Measurements from ENCODE around the gene EPHA7. TPM values are rescaled to one million over a fixed set of nuclear protein-coding genes. Genes with fewer than 3 reads are reported as not detected.

Gene EPHA7
- total RNA-seq, 2 experiments from 2014 or later, result not detected

GRCh38 chr6:93294879-93295278 lies 124.5 kb downstream of the EPHA7 start:
- intact Hi-C loops (cut with micrococcal nuclease), result no loop called here
- H3K4me1 Mint-ChIP-seq (ENCODE audit: low read depth), result no peaks in the 10 kb centered on the region
- ATAC-seq, result no peak

GRCh38 chr6:93293872-93294271 lies 125.5 kb downstream of the EPHA7 start:
- ChIA-PET POLR2A (no interaction called here), CTCF (no interaction called here)
- H3K36me3 Mint-ChIP-seq (ENCODE audit: low read depth), result no peaks in the 10 kb centered on the region
- no peak for DNase-seq
- intact Hi-C loops (cut with micrococcal nuclease), result no loop called here
- H3K4me1 Mint-ChIP-seq (ENCODE audit: low read depth), result no peaks in the 10 kb centered on the region
- no peak for ATAC-seq
- no peaks in the 10 kb centered on the region for H3K27me3 Mint-ChIP-seq
- H3K9me3 Mint-ChIP-seq, result peaks cover 2% of the 10 kb centered on the region
- H3K4me3 Mint-ChIP-seq, result no peak overlapping the region
- no peak for TF ChIP-seq CTCF (IDR thresholded peaks at IDR 0.05)
- H3K27ac Mint-ChIP-seq, result no peak overlapping the region

More at GRCh38 chr6:93294879-93295278, 124.5 kb downstream of the EPHA7 start:
- Mint-ChIP-seq H3K9me3 (peaks cover 7% of the 10 kb centered on the region), H3K4me3 (no peak overlapping the region), H3K27me3 (no peaks in the 10 kb centered on the region), H3K36me3 (ENCODE audit: low read depth) (no peaks in the 10 kb centered on the region), H3K27ac (no peak overlapping the region)
- ChIA-PET CTCF (no interaction called here), POLR2A (no interaction called here)
- TF ChIP-seq CTCF (IDR thresholded peaks at IDR 0.05), result no peak
- DNase-seq, result no peak

GRCh38 chr6:93293460-93293859 lies 125.9 kb downstream of the EPHA7 start:
- ATAC-seq (no peak), DNase-seq (no peak)
- ChIA-PET CTCF (no interaction called here), POLR2A (no interaction called here)
- no peaks in the 10 kb centered on the region for H3K27me3 Mint-ChIP-seq
- H3K9me3 Mint-ChIP-seq, result no peaks in the 10 kb centered on the region
- intact Hi-C loops (cut with micrococcal nuclease), result no loop called here
- H3K4me3 Mint-ChIP-seq, result no peak overlapping the region
- no peaks in the 10 kb centered on the region for H3K4me1 Mint-ChIP-seq (ENCODE audit: low read depth)
- no peaks in the 10 kb centered on the region for H3K36me3 Mint-ChIP-seq (ENCODE audit: low read depth)
- TF ChIP-seq CTCF (IDR thresholded peaks at IDR 0.05), result no peak
- H3K27ac Mint-ChIP-seq, result no peak overlapping the region

GRCh38 chr6:93282521-93283031 lies 136.8 kb downstream of the EPHA7 start:
- TF ChIP-seq CTCF (IDR thresholded peaks at IDR 0.05), result no peak
- no peak overlapping the region for H3K27ac Mint-ChIP-seq
- H3K36me3 Mint-ChIP-seq (ENCODE audit: low read depth), result no peaks in the 10 kb centered on the region
- POLR2A ChIA-PET, result no interaction called here
- no peak overlapping the region for H3K4me3 Mint-ChIP-seq
- H3K4me1 Mint-ChIP-seq (ENCODE audit: low read depth), result no peaks in the 10 kb centered on the region
- intact Hi-C loops (cut with micrococcal nuclease), result no loop called here
- H3K9me3 Mint-ChIP-seq, result peaks cover 6% of the 10 kb centered on the region
- H3K27me3 Mint-ChIP-seq, result no peaks in the 10 kb centered on the region
- CTCF ChIA-PET, result no interaction called here
- DNase-seq, result no peak
- ATAC-seq, result no peak

- intact Hi-C loops (cut with micrococcal nuclease), result no loop called here
- Mint-ChIP-seq H3K4me1 (ENCODE audit: low read depth) (no peaks in the 10 kb centered on the region), H3K27me3 (no peaks in the 10 kb centered on the region), H3K4me3 (no peak overlapping the region), H3K27ac (no peak overlapping the region), H3K36me3 (ENCODE audit: low read depth) (no peaks in the 10 kb centered on the region), H3K9me3 (no peaks in the 10 kb centered on the region)
- TF ChIP-seq CTCF (IDR thresholded peaks at IDR 0.05), result no peak
- ATAC-seq (no peak), DNase-seq (no peak)
- ChIA-PET POLR2A (no interaction called here), CTCF (no interaction called here)
These were observed 141.1 kb downstream of the EPHA7 start for GRCh38 chr6:93278241-93278640.
